GM18511 (cell line): ENCODE data around the gene BTBD3.

Experiments
- ATAC-seq: cut with Tn5 transposase; IDR thresholded peaks from one replicate; pipeline ENCODE4 v1.9.1; 2021; ENCODE audit warnings: mild to moderate bottlenecking, moderate library complexity; ENCODE audit not compliant: unreplicated experiment

BTBD3 gene

DNA sequence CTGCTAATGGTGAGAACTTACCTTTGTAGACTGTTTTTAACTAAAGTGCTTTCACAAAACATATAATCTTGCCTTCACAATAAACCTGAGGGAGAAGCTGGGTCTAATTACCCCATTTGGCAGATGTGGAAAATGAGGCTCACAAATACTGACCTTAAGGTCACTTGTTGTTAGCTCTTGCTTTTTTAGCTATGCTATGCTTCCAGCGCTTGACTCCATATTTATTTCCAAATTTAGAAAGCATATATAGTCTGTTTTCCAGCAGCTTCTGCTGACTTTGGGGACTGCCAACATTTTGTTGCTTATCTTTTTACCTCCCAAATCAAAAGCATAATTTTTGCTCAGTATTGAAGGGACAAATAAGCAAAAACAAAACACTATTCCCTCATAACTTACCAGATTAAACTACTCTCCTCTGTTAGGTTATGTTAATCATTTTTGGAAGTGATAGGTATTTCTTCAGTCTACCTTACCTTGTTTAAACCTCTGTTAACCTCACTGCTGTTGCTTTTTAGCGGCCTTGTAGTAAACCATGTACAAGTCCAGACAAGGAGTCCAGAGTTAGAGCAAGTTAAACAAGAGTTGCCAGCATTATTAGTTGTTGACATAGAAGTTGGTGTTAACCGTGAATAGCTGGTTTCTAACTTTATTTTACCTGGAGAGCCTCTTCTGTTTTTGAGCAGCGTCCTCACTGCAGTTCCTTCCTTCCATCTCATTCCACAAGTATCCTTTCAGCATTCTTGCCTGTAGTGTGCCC, 4.9 kb upstream of the BTBD3 start:
- ATAC-seq, result no peak

DNA sequence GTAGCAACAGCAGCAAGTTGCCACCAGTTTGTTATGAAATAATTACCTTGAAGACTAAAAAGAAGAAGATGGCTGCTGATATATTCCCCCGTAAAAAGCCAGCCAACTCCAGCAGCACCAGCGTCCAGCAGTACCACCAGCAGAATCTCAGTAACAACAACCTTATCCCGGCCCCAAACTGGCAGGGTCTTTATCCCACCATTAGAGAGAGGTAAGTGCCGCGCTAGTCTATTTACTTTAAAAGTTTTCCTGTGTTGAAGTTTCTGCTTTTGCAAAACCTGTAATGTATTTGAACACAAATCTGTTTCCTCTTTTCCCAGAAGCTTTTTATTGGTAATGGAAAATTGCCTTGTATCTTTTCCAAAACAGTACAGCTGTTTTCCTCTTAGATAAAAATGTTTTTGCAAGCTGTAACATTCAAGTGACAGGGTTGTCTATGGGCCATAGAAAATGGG, 725 bp downstream of the BTBD3 start:
- no peak for ATAC-seq

DNA sequence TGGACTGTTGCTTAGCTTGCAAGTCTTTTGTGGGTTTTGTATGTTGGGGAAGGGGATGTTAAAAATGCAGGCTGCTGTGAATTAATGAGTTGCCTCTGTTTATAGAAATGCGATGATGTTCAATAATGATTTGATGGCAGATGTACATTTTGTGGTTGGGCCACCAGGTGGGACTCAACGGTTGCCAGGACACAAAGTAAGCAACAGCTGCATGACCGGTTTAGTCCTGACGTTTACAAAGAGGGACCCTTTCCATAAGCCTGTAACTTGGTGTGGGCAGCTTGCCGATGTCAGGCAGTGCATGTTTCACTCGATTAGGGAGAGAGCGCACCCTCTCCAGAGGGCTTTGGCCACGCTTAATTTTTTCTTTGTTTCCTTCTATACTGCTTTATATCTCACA, 1.3 kb downstream of the BTBD3 start:
- no peak for ATAC-seq

DNA sequence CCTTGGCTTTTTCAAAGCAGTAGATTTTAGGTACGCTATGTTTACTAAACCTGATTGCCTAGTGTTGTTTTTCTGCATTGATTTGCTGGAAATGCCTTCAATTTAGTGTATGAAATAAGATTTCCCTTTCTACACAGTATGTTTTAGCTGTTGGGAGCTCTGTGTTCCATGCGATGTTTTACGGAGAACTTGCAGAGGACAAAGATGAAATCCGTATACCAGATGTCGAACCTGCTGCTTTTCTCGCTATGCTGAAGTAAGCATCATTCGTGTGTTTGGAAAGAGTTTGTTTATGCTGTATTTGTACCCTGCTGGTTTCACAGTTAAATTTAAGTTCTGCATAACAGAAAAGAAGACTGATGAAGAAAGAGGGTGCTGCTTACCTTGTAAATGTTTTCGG, 1.9 kb downstream of the BTBD3 start:
- ATAC-seq, result no peak

DNA sequence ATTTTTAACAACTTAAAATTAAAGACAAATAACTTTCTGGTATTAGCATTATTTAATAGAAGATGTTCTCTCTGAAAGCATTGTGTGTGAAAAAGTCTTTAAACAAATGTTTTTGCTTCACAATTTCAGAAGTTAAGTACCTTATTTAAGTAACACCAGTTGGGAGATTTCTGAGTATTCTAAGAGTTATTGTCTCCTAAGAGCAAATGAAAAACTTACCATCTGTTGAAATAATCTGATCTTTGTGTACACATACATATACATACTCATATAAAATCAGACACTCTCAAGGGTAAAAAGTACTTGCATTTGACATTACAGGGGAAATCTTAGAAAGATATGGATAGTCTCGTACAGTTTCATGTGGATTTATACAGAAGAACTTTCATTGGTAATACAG, 2.4 kb downstream of the BTBD3 start:
- no peak for ATAC-seq

DNA sequence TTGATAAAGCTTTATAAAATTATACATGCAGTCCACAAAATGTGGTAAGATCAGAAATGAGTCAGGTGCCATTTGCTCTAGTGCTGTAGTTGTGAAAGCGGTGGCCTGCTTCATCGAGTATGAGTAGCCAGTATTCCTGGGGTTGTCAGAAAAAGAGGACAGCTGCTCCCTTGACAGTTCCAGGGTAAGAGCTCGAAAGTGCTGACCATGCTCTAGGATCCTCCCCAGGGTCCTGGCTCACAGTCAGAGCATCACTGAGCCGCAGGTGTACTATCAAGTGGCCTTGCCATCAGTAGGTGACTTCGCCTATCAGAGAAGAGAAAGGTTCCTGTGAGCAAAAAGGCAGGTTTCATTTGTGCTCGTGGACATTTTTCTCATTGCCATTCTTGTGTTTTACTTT, 3.6 kb downstream of the BTBD3 start:
- ATAC-seq, result no peak

DNA sequence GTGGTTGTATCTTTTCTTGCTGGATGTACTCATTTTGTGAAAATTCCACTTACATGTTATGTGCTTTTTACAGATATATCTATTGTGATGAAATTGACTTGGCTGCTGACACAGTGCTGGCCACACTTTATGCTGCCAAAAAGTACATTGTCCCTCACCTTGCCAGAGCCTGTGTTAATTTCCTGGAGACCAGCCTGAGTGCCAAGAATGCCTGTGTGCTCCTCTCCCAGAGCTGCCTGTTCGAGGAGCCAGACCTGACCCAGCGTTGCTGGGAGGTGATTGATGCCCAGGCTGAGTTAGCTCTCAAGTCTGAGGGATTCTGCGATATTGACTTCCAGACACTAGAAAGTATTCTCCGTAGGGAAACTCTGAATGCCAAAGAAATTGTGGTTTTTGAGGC, 4.9 kb downstream of the BTBD3 start:
- ATAC-seq, result no peak

DNA sequence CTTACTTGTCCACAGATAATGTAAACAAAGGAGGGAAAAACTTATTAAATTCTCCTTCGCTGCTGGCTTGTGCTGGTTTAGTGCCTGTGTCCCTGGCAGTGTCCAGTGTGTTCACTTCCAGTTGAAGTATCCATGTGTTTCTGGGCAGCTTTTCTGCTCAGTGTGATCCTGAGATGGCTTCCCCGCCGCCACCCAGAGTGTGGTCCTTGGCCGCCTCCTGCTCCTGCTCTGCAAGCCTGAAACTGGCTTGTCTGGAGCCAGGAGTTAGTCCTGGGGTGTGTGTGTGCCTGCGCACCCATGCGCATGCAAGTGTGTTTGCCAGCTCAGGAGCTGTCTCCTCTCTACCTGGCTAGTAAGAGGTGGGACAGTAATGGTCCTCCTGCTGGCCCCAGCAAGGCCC, 7.2 kb downstream of the BTBD3 start:
- ATAC-seq, result no peak

DNA sequence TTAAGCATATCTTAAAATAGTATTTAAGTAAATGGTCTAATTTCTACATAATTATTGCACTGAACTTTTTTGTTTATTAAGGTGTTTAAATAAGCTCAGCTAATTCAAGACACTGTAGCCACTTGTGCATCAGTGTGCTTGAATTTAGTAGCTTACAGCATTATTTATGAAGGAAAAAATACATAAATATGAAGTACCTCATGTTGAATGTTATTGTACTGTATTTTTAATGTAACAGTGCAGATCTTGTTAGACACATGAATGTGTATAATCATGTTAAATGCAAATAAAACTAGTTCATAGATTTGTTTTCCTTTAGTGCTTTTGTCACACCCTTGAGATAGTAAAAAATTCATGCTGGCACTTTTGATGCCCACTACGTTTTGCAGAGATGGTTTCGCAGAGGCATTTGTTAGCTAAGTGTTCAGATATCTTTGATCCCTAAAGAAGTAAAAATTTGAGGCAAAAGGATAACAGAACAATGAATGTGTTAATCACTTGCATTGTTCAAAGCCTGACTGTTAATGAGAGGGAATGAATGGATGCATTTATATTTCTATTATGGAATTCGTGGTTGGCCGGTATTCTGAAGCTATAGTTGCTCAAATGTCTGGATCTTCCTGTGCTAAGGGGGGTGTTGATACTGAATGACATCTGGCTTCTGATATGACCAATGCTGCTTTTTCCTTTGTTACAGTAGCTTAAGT, 8.8 kb downstream of the BTBD3 start:
- ATAC-seq, result no peak

DNA sequence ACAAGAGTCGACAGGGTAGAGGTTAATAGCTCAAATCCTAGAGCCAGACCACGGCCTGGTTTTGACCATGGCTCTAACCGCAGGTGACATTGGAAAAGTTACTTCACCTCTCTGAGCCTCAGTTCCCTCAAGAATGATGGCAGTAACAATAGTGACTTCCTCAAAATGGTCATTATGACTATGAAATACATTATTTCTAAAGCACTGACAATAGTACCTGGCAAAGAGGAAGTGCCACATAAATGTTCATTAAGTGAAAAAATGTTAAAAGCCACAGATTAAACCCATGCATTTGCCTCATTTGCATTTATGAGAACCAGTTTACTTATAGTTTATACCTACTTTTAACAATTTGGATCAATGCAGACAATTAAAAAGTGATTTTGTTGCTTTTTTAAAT, 12.3 kb downstream of the BTBD3 start:
- ATAC-seq, result no peak

DNA sequence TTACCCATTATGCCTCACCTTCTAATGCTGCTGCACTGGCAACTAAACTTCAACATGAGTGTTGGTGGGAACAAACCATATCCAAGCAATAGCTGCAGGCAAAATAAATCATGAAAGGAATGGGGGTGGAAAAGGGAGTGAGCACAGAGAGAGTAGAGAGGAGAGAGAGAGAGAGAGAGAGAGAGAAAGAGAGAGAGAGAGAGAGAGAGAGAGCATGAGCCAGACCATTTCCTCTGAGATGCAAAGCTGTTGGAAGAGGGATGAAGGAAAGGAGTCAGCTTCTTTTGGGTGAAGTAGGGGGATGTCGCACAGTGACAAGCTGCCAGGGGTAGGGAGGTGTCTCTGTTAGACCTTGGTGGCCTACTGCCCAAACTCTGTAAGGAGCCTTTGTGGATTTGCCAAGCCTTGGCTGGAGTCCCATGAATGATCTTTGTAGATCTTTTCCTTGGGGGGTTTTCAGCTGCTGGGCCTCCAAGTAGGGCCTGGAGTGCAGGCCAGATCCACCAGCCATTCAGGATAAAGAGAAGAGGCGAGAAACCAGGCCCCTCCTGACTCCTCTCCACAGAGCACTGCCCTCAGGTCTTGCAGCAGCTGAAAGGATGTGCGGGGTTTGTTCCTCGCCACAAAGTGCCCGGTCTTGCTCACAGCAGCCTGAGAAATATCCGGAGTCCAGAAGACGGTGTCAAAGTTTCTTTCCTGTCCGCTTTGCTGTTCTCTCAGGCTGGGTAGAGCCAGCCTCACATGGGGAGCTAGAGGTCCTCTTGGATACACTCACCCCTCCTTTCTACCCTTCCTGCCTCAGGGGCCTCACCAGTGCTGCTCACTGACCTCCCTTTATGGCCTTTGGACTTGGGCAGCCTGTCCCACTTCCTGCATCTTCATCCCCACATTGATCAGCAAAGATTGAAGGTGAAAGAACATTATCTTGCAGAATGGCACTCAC, 17.8 kb downstream of the BTBD3 start:
- no peak for ATAC-seq

DNA sequence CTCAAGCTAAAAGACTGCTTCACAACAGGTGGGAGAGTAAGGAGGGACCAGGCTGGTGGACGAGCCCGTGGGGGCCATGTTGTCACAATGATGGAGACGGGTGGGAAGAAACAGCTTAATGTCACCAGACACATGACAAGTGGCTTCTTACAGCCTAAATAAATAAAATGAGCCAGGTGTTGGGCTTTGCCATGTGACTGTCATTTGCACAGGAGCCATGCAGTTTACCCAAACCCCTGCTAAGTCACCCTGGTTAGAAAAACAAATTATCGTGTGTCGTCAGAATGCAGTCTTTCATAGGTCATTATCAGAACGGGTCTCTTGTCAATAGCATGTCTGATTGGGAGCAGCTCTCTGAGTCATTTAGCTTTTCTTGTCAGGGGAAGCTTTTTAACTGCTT, 18.5 kb downstream of the BTBD3 start:
- ATAC-seq, result no peak

DNA sequence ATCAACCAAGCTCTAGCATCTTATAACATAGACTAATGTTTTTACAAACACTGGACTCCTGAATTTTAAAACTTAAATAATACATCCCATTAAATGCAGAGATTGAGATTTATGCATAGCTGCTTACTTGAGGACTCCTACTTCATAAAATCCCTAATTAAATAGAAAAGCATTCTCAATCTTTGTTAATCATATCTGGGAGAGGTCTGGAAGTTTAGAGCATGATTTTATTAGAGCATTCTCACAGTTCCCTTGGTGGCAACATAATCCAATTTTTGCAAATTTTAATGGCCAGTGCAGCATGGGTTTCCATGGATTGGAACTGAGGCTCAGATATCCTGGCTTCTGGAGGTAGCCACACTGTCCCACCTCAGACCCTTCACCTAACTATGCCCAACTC, 19.5 kb downstream of the BTBD3 start:
- no peak for ATAC-seq

DNA sequence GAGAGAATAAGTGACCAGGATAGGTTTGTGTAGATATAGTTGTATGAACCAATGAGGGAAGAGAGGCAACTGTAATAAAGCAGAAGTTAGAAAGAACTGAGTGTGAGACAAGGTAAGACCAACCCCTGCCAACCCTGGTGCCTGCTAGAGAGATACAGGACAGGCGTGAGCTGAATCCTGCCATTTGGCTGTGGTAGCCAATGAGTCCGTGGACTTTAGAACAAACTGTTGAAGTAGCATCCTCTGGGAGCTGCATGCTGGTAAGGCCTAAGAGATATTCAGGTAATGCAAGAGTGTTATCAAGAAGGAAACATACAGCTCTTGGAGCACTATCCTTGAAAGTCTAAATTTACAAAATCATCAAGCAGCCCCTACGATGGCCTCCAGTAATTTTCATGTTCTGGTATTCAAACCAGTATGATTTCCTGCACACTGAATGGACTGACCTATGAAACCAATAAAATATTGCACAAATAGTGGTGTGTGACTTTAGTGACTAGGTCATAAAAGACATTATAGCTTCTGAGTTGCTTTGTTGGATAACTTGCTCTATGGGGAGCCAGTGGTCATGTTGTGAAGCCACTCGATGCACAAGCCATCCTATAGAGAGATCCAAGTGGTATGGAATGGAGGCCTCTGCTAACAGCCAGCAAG, 24.0 kb downstream of the BTBD3 start:
- ATAC-seq, result no peak

DNA sequence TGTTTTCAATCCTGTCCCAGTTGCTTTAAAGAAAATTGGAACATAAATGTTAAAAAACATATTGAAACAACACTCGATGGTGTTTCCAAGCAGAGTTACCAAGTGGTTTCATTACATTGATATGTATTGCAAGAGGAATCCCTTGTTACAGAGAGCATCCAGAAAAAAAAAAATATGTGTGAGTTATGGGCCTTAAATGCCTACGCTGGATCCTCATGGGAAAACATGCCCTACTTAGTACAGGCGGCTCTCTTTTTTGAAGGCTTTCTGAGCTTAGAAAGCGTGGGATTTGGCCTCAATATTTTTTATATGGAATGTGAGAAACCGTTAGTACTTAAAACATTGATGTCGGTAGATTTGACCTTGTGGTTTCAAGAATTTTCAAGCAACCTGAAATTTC, 26.1 kb downstream of the BTBD3 start:
- no peak for ATAC-seq

DNA sequence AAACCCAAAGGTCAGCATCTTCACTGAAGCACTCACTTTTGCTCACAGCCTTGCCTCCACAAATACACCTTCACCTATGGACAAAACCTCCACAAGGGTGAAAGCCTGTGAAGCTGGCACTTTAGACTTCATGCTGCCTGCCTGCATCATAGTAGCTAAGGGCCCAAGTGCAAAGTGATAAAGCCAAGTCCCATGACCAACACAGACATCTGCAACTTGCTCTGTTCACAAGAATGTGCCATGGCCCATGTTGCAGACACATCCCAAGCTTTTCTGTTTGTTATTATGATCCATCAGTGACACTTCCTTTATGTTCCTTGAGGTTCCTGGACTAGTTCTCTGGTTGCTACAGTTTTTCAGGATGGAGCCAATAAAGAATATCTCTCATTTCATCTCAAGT, 31.1 kb downstream of the BTBD3 start:
- ATAC-seq, result no peak

DNA sequence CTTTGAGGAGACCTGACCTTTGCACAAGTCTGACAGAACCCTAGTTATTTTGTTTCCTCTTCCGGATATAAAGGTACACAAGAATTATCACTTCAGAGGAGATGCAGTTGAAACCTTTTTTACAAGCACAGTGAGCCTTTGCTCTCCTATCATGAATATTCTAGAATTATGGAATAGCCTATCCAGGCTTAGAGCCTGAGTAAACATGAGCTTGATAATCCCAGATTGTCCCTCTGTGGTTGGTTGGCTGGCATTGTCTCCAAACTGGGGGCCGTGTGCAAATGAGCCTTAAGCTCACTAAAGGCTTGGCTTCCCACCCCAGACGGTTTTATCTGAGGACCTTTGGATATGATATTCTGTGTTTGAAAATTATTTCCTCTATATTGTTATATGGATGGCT, 32.0 kb downstream of the BTBD3 start:
- no peak for ATAC-seq

DNA sequence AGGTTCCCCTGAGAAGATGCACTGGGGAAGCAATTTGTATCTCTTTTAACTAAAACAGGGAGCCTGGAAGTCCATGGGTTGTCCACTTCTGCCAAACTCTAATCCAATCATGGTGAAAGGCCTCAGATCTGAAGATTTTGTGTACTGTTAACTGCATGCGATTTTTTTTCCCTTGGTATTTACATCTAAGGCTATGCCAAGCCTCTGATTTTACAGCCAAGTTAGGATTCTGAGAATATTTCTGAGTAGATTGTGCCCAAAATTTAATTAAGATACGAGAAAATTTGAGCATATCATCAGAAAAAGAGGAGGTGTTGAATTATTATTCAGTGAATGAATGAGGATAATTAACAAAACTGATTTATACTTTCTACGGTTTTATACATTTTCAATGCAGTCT, 34.0 kb downstream of the BTBD3 start:
- no peak for ATAC-seq

DNA sequence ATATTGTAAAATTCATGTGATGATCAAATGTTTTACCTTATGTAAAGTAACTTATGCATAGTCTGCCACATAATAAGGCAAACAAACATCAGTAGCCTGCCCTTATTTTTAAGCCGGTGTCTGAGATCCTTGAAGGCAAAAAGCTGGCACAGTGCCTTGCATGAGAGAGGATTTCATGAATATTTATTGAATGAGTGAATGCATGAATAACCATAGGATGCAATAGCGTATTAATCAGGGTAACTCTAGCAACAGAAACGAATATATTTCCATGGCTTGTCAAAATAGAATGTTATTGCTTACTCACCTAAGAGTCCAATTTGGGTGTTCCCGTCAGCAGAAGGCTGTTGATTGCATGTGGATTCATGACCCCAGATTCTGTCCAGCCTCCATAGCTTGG, 34.9 kb downstream of the BTBD3 start:
- no peak for ATAC-seq

DNA sequence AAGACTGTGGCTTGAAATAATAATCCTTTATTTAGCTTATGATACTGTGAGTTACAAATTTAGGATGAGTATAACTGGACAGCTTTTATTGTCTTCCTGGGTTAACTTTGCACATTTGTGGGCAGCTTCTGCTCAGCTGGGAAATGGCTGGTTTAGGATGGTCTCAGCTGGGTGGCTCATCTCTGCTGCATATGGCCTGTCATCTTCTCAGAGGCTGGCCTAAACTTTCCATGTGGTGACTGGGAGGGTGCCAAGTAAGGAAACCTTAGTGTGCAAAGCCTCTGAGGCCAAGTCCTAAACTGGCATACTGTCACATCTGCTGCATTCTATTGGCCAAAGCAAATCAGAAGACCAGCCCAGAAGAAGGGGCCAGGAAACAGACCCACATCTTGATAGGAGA, 40.2 kb downstream of the BTBD3 start:
- ATAC-seq, result no peak

DNA sequence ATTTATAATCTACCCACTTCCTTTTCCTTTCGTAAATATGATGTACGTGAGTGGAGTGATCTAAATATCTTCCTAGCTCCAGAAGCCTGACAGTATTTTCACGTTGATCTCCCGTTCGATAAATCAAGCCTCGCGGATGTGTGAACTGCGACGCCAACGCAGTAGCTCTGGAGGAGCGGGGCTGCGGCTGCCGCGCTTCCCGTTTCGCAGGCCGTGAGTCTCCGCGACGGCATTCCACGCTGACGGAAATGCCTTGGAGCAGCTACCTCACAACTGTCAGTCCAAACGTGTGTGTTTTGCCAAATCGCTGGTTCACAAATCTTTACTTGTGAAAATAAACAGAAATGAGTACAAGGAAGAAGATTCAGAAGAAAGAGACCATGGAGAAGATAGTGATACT, 41.2 kb downstream of the BTBD3 start:
- ATAC-seq, result no peak
